K562 (cell line): ENCODE measurements around the gene ACSF3. TPM values are rescaled to one million over a fixed set of nuclear protein-coding genes. Genes with fewer than 3 reads are reported as not detected.

Source experiments
- ATAC-seq: fragments of 200-7000 bp; cut with Tn5 transposase; 3 replicates; pipeline ENCODE4 v1.9.1; 2020; ENCODE audit warnings: moderate library complexity
- BruUV-seq: library from RNA; stranded (reverse); fragments of 400-500 nt; replicated peaks from 2 replicates; lab custom pipeline; 2021; lab: Mats Ljungman, UMichigan
- CTCF ChIA-PET: fragments of 300-600 bp; formaldehyde crosslinking; extraction: SDS; loops from one replicate; lab custom pipeline; 2021; ENCODE audit warnings: low intra/inter-chr PET ratio; lab: Yijun Ruan, JAX
- POLR2A ChIA-PET: fragments of 300-600, 350-650 bp; sonication (Branson Sonifier 250); formaldehyde crosslinking; extraction: SDS; loops from one replicate; lab custom pipeline; 2021; ENCODE audit warnings: antibody characterized with exemption, inconsistent platforms; lab: Yijun Ruan, JAX
- DNase-seq, 4 experiments: peaks; one replicate each; pipeline versions ENCODE4 v3.0.0 to v3.0.0-alpha.2; 2011 to 2018; ENCODE audit warnings: low spot score in 3 of 4, mixed read lengths in 3 of 4; ENCODE audit errors: extremely low read depth in 1 of 4
- FAIRE-seq: peaks from 2 replicates; lab custom pipeline; 2011; peaks lifted over from hg19 to GRCh38; lab: Jason Lieb, UNC
- H2AFZ ChIP-seq: 2 replicates; pipeline ENCODE4 v1.6.0; 2011; ENCODE audit warnings: low read depth, low read length, control low read depth, inconsistent platforms
- H3K27ac ChIP-seq: fragments of 200-600 bp; 3 replicates; pipeline ENCODE4 v1.8.0; 2011; ENCODE audit warnings: low read depth, mild to moderate bottlenecking, control low read depth, inconsistent platforms, low read length, moderate library complexity, mixed read lengths; ENCODE audit errors: extremely low read depth
- H3K27me3 ChIP-seq, 2 experiments: fragments of 300-600 bp in 1 of 2; 2 replicates in 1 of 2; 3 replicates in 1 of 2; pipeline versions ENCODE4 v1.6.0 to v1.8.0; 2011; ENCODE audit warnings: inconsistent platforms in 2 of 2, low read length in 2 of 2, mild to moderate bottlenecking in 1 of 2, mixed read lengths in 1 of 2, moderate library complexity in 1 of 2; ENCODE audit not compliant: control insufficient read depth in 2 of 2, insufficient read depth in 2 of 2
- H3K36me3 ChIP-seq: fragments of 300-600 bp; 3 replicates; pipeline ENCODE4 v1.8.0; 2011; ENCODE audit warnings: mild to moderate bottlenecking, low read length, inconsistent platforms; ENCODE audit not compliant: control insufficient read depth, insufficient read depth
- H3K4me1 ChIP-seq, 2 experiments: fragments of 200-600 bp in 1 of 2; replicated peaks in 1 of 2; 2 replicates in 1 of 2; 3 replicates in 1 of 2; pipeline versions ENCODE4 v1.5.1 to v1.8.0; 2011; ENCODE audit warnings: inconsistent platforms in 2 of 2, low read length in 2 of 2, mild to moderate bottlenecking in 1 of 2, mixed read lengths in 1 of 2, moderate library complexity in 1 of 2; ENCODE audit not compliant: control insufficient read depth in 2 of 2, insufficient read depth in 2 of 2
- H3K4me2 ChIP-seq: 2 replicates; pipeline ENCODE4 v1.6.1; 2011; ENCODE audit warnings: low read length, control low read depth, inconsistent platforms, mixed read lengths; ENCODE audit not compliant: insufficient read depth
- H3K4me3 ChIP-seq: fragments of 200-600 bp; sonication (generic), shearing (Covaris generic); 2 replicates; pipeline ENCODE4 v1.5.1; 2016; ENCODE audit warnings: control low read depth, inconsistent platforms
- H3K79me2 ChIP-seq: fragments of 200-600 bp; 3 replicates; pipeline ENCODE4 v1.8.0; 2011; ENCODE audit warnings: low read length, inconsistent platforms; ENCODE audit not compliant: control insufficient read depth, insufficient read depth
- H3K9ac ChIP-seq, 2 experiments: 2 replicates each; pipeline versions ENCODE4 v1.6.0 to v1.6.1; 2011; ENCODE audit warnings: low read depth in 2 of 2, low read length in 2 of 2, control low read depth in 1 of 2, inconsistent platforms in 1 of 2, mild to moderate bottlenecking in 1 of 2, mixed read lengths in 1 of 2; ENCODE audit not compliant: insufficient read depth in 1 of 2
- H3K9me1 ChIP-seq: one replicate; pipeline ENCODE4 v1.6.0; 2011; ENCODE audit warnings: inconsistent platforms, mild to moderate bottlenecking, low read length, moderate library complexity; ENCODE audit not compliant: control insufficient read depth, insufficient read depth
- H3K9me3 ChIP-seq: replicated peaks from 2 replicates; pipeline ENCODE4 v1.5.1; 2011; ENCODE audit warnings: low read depth, low read length, inconsistent platforms; ENCODE audit not compliant: control insufficient read depth, insufficient read depth
- H4K20me1 ChIP-seq: replicated peaks from 2 replicates; pipeline ENCODE4 v1.6.1; 2011; ENCODE audit warnings: low read length, inconsistent platforms, mixed read lengths; ENCODE audit not compliant: control insufficient read depth, insufficient read depth
- EGR1 ChIP-seq: fragments of 450-650 bp; conservative IDR thresholded peaks from 2 replicates; pipeline ENCODE4 v1.6.1; 2017; ENCODE audit warnings: mild to moderate bottlenecking
- GATAD2B ChIP-seq: fragments of 450-650 bp; IDR thresholded peaks from 2 replicates; pipeline ENCODE4 v1.6.1; 2017; ENCODE audit warnings: mild to moderate bottlenecking, borderline replicate concordance
- HNRNPLL ChIP-seq: fragments of 200-400 bp; formaldehyde crosslinking; IDR thresholded peaks from 2 replicates; pipeline ENCODE4 v1.6.1; 2017; ENCODE audit warnings: low read length, low read depth, mild to moderate bottlenecking; ENCODE audit not compliant: poor library complexity, severe bottlenecking
- TFAP4 ChIP-seq: sonication (generic); formaldehyde crosslinking; IDR thresholded peaks from 2 replicates; pipeline ENCODE4 v1.8.0; 2022; ENCODE audit warnings: missing genetic modification reagents, mild to moderate bottlenecking, moderate library complexity, borderline replicate concordance
- WGBS: fragments of 100-300 bp; shearing (Covaris generic); methylation state at CpG from one replicate; pipeline ENCODE4 v1.1.6; 2016; ENCODE audit warnings: low coverage, mixed read lengths; ENCODE audit not compliant: insufficient coverage; ENCODE audit errors: missing lambda C conversion rate; 5-methylcytosine and 5-hydroxymethylcytosine counted together
- in situ Hi-C: fragments of 300-500 bp; cut with MboI; formaldehyde crosslinking; loops from 4 replicates; pipeline ENCODE4 v1.15.0; 2018; ENCODE audit warnings: inconsistent platforms, mixed read lengths
- intact Hi-C: fragments of 100-400 bp; cut with micrococcal nuclease; formaldehyde crosslinking; loops from 2 replicates; pipeline ENCODE4 v1.14.2; 2022
- polyA plus RNA-seq, 8 experiments: library from polyadenylated mRNA; depleted of rRNA in 4 of 8; stranded (reverse) in 5 of 8; unstranded in 3 of 8; fragments of >200 nt; fragmentation: Nextera tagmentation in 2 of 8; fragmentation: Illumina TruSeq in 1 of 8; extraction: Ambion mirVana in 2 of 8; extraction: Trizol in 1 of 8; gene quantifications; 2 replicates each; pipeline versions ENCODE4 v1.2.1 to v1.2.3, GENCODE V29; 2011 to 2014; ENCODE audit warnings: inconsistent platforms in 1 of 8, missing spikeins in 1 of 8
- total RNA-seq, 7 experiments: library from RNA; depleted of rRNA in 6 of 7; stranded (reverse); fragments of >200 nt in 6 of 7; fragmentation: Illumina TruSeq in 2 of 7; extraction: Trizol in 2 of 7; gene quantifications; 2 replicates each; pipeline versions ENCODE4 v1.2.1 to v1.2.3, GENCODE V29; 2011 to 2021; ENCODE audit warnings: low replicate concordance in 1 of 7

ACSF3 gene
- total and polyA plus RNA-seq, 9 of the 15 experiments (the other 6 are each of a cell fraction or from before 2014, with no cell fraction given), result 0.77 to 32.8 (median 14.7) TPM

GRCh38 chr16:89176147-89176690 lies 82.6 kb downstream of the ACSF3 start:
- 25% methylated on average over 22 of the region's 27 CpGs for WGBS
- TF ChIP-seq GATAD2B, result no peak
- TF ChIP-seq EGR1, result 0 out of 2 replicates have a peak, but pooled peaks have one; percentile 5
- TF ChIP-seq TFAP4 (CRISPR knock-in tag), result peak; percentile 53; the same call in 1 of the 2 replicates
- TF ChIP-seq HNRNPLL, result no peak
- Histone ChIP-seq H3K27me3 (peaks cover 0 to 49% of the 10 kb centered on the region in 2 experiments; a peak in 2 of 5 replicates), H2AFZ (no peak overlapping the region), H3K79me2 (no peaks in the 10 kb centered on the region), H3K4me2 (no peak overlapping the region), H3K4me3 (no peak overlapping the region), H3K9ac (no peak overlapping the region), H3K27ac (no peak overlapping the region), H4K20me1 (no peaks in the 10 kb centered on the region; the same call in 1 of the 2 replicates), H3K4me1 (peaks cover 3 to 85% of the 10 kb centered on the region in 2 experiments; a peak in 2 of 5 replicates), H3K36me3 (no peaks in the 10 kb centered on the region), H3K9me3 (no peaks in the 10 kb centered on the region), H3K9me1 (no peaks in the 10 kb centered on the region)
- DNase-seq, result no peak
- no peak for FAIRE-seq
- no TSS peak for BruUV-seq
- in situ Hi-C loops, result no loop called here
- CTCF ChIA-PET, result interaction anchor here (0.7 kb wide), 1 partner anchor 9 kb away, joined by 3 read pairs; no protein-coding TSS in a partner anchor
- no peak for ATAC-seq
- POLR2A ChIA-PET, result no interaction called here
- intact Hi-C loops, result no loop called here
